HCT116 (cell line): Measurements from ENCODE around the gene FOXP1.

Experiments used
- ELF1 ChIP-seq: IDR thresholded peaks from 2 replicates; pipeline ENCODE4 v1.6.1; 2012; ENCODE audit warnings: low read depth, borderline replicate concordance
- EZH2 ChIP-seq: fragments of 200-600 bp; sonication (generic); IDR thresholded peaks from 2 replicates; pipeline ENCODE4 v1.6.1; 2017; ENCODE audit warnings: antibody characterized with exemption, mixed run types
- EZH2phosphoT487 ChIP-seq: fragments of 200-600 bp; IDR thresholded peaks from 2 replicates; pipeline ENCODE4 v1.6.1; 2018; ENCODE audit warnings: antibody characterized with exemption, borderline replicate concordance
- JUND ChIP-seq: IDR thresholded peaks from 2 replicates; pipeline ENCODE4 v1.6.1; 2012
- POLR2A ChIP-seq: IDR thresholded peaks from 2 replicates; pipeline ENCODE4 v1.7.0; 2011; ENCODE audit warnings: borderline replicate concordance; ENCODE audit not compliant: insufficient read depth, insufficient read length; ENCODE audit errors: extremely low read depth
- POLR2AphosphoS5 ChIP-seq: IDR thresholded peaks from 2 replicates; pipeline ENCODE4 v1.6.1; 2011; ENCODE audit warnings: mild to moderate bottlenecking, low read depth, low read length, moderate library complexity
- YY1 ChIP-seq: IDR thresholded peaks from 2 replicates; pipeline ENCODE4 v1.6.1; 2011; ENCODE audit warnings: low read length, low read depth, moderate library complexity, mild to moderate bottlenecking; ENCODE audit not compliant: insufficient replicate concordance; ENCODE audit errors: extremely low read depth
- ZFX ChIP-seq: fragments of 450-650 bp; IDR thresholded peaks from 2 replicates; pipeline ENCODE4 v1.6.1; 2017
- TF ChIP-seq, protein P1 (sequence below), 3 experiments: fragments of 200-600 bp in 1 of 3; sonication (generic) in 1 of 3; IDR thresholded peaks in 2 of 3; conservative IDR thresholded peaks in 1 of 3; 2 replicates each; pipeline ENCODE4 v1.5.1; 2012 to 2017; ENCODE audit warnings: low read depth in 2 of 3, low read length in 2 of 3, antibody characterized with exemption in 1 of 3, borderline replicate concordance in 1 of 3, control low read depth in 1 of 3, mild to moderate bottlenecking in 1 of 3, mixed read lengths in 1 of 3, mixed run types in 1 of 3, moderate library complexity in 1 of 3; ENCODE audit not compliant: insufficient read depth in 1 of 3
- TF ChIP-seq, protein P2 (sequence below): IDR thresholded peaks from 2 replicates; pipeline ENCODE4 v1.6.1; 2012; ENCODE audit warnings: low read depth
- TF ChIP-seq, protein P3 (sequence below): IDR thresholded peaks from 2 replicates; pipeline ENCODE4 v1.6.1; 2011; ENCODE audit warnings: mild to moderate bottlenecking, low read length, moderate library complexity; ENCODE audit not compliant: insufficient replicate concordance; ENCODE audit errors: extremely low read depth

DNA sequence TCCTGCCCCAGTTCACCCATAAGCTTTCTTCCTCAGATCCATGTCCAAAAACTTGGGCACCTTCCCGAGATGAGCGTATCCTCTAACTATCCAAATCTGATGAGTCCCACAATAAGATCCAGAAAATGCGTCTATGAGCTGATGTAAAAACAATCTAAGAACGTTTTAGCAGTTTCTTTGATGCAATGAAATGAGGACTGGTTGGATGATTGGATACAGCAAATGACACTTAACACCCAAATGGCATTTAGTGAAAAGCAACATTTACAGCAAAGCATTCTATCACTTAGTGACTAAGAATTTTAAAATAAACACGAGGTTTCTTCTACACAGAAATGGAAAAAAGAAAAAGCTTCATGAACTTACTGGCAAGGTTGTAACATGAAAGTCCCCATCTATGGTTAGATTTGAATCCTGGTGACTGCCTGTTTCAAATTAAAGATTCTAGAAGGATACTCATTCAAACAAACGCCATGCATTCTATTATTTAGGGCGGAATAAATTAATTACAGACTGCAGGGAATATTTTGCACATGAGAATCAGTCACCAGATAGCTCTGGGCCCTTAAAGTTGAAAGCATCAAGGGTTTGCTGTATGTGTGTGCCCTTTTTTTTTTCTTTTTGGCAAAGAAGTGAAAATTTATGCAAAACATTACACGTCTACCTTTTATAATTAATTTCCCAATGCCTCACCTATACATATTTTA, 598.6 kb downstream of the FOXP1 start:
- TF ChIP-seq, protein P1, sequence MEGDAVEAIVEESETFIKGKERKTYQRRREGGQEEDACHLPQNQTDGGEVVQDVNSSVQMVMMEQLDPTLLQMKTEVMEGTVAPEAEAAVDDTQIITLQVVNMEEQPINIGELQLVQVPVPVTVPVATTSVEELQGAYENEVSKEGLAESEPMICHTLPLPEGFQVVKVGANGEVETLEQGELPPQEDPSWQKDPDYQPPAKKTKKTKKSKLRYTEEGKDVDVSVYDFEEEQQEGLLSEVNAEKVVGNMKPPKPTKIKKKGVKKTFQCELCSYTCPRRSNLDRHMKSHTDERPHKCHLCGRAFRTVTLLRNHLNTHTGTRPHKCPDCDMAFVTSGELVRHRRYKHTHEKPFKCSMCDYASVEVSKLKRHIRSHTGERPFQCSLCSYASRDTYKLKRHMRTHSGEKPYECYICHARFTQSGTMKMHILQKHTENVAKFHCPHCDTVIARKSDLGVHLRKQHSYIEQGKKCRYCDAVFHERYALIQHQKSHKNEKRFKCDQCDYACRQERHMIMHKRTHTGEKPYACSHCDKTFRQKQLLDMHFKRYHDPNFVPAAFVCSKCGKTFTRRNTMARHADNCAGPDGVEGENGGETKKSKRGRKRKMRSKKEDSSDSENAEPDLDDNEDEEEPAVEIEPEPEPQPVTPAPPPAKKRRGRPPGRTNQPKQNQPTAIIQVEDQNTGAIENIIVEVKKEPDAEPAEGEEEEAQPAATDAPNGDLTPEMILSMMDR (IDR thresholded peaks at IDR 0.05 in 2 of 3, conservative IDR thresholded peaks at IDR 0.05 in 1 of 3; ENCODE audit: borderline replicate concordance in 1 of 3, insufficient read depth in 1 of 3, low read depth in 2 of 3, low read length in 2 of 3), result no peak
- TF ChIP-seq, protein P2, sequence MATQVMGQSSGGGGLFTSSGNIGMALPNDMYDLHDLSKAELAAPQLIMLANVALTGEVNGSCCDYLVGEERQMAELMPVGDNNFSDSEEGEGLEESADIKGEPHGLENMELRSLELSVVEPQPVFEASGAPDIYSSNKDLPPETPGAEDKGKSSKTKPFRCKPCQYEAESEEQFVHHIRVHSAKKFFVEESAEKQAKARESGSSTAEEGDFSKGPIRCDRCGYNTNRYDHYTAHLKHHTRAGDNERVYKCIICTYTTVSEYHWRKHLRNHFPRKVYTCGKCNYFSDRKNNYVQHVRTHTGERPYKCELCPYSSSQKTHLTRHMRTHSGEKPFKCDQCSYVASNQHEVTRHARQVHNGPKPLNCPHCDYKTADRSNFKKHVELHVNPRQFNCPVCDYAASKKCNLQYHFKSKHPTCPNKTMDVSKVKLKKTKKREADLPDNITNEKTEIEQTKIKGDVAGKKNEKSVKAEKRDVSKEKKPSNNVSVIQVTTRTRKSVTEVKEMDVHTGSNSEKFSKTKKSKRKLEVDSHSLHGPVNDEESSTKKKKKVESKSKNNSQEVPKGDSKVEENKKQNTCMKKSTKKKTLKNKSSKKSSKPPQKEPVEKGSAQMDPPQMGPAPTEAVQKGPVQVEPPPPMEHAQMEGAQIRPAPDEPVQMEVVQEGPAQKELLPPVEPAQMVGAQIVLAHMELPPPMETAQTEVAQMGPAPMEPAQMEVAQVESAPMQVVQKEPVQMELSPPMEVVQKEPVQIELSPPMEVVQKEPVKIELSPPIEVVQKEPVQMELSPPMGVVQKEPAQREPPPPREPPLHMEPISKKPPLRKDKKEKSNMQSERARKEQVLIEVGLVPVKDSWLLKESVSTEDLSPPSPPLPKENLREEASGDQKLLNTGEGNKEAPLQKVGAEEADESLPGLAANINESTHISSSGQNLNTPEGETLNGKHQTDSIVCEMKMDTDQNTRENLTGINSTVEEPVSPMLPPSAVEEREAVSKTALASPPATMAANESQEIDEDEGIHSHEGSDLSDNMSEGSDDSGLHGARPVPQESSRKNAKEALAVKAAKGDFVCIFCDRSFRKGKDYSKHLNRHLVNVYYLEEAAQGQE, result no peak
- TF ChIP-seq POLR2A, result no peak
- no peak for TF ChIP-seq EZH2
- no peak for TF ChIP-seq YY1
- no peak for TF ChIP-seq ZFX
- TF ChIP-seq POLR2AphosphoS5, result no peak
- TF ChIP-seq, protein P3, sequence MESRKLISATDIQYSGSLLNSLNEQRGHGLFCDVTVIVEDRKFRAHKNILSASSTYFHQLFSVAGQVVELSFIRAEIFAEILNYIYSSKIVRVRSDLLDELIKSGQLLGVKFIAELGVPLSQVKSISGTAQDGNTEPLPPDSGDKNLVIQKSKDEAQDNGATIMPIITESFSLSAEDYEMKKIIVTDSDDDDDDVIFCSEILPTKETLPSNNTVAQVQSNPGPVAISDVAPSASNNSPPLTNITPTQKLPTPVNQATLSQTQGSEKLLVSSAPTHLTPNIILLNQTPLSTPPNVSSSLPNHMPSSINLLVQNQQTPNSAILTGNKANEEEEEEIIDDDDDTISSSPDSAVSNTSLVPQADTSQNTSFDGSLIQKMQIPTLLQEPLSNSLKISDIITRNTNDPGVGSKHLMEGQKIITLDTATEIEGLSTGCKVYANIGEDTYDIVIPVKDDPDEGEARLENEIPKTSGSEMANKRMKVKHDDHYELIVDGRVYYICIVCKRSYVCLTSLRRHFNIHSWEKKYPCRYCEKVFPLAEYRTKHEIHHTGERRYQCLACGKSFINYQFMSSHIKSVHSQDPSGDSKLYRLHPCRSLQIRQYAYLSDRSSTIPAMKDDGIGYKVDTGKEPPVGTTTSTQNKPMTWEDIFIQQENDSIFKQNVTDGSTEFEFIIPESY, result no peak
- no peak for TF ChIP-seq EZH2phosphoT487
- TF ChIP-seq ELF1, result no peak
- TF ChIP-seq JUND, result no peak
